Effector CD4-positive, alpha-beta T cell (primary cell): ENCODE results near the gene C12orf42.

ENCODE experiments used
- DNase-seq: peaks from one replicate; pipeline ENCODE4 v3.0.0-alpha.2; 2020

C12orf42 gene

GRCh38 chr12:103423516-103423910 lies 72.3 kb downstream of the C12orf42 start:
- no peak for DNase-seq

GRCh38 chr12:103422746-103423515 lies 72.8 kb downstream of the C12orf42 start:
- no peak for DNase-seq

GRCh38 chr12:103422328-103422727 lies 73.4 kb downstream of the C12orf42 start:
- no peak for DNase-seq

GRCh38 chr12:103421402-103421801 lies 74.4 kb downstream of the C12orf42 start:
- DNase-seq, result no peak

GRCh38 chr12:103415681-103416080 lies 80.1 kb downstream of the C12orf42 start:
- DNase-seq, result no peak

GRCh38 chr12:103401421-103401820 lies 94.3 kb downstream of the C12orf42 start:
- DNase-seq, result no peak

- DNase-seq, result no peak
These were observed 95.8 kb downstream of the C12orf42 start for GRCh38 chr12:103399986-103400385.

- no peak for DNase-seq
These were observed 98.2 kb downstream of the C12orf42 start for GRCh38 chr12:103397536-103397935.

GRCh38 chr12:103392722-103393121 lies 103.0 kb downstream of the C12orf42 start:
- DNase-seq, result no peak

GRCh38 chr12:103391103-103391502 lies 104.7 kb downstream of the C12orf42 start:
- DNase-seq, result no peak

- DNase-seq, result no peak
These were observed 108.4 kb downstream of the C12orf42 start for GRCh38 chr12:103387385-103387784.

- no peak for DNase-seq
These were observed 109.3 kb downstream of the C12orf42 start for GRCh38 chr12:103386451-103386850.

- no peak for DNase-seq
These were observed 112.9 kb downstream of the C12orf42 start for GRCh38 chr12:103382736-103383346.

GRCh38 chr12:103382119-103382518 lies 113.6 kb downstream of the C12orf42 start:
- no peak for DNase-seq

GRCh38 chr12:103379670-103380069 lies 116.1 kb downstream of the C12orf42 start:
- no peak for DNase-seq

GRCh38 chr12:103373088-103373523 lies 122.7 kb downstream of the C12orf42 start:
- no peak for DNase-seq

- DNase-seq, result no peak
These were observed 125.8 kb downstream of the C12orf42 start for GRCh38 chr12:103369929-103370328.

GRCh38 chr12:103368167-103368566 lies 127.6 kb downstream of the C12orf42 start:
- DNase-seq, result no peak

GRCh38 chr12:103354403-103354802 lies 141.4 kb downstream of the C12orf42 start:
- no peak for DNase-seq

- DNase-seq, result no peak
These were observed 141.9 kb downstream of the C12orf42 start for GRCh38 chr12:103353913-103354312.

- no peak for DNase-seq
These were observed 145.7 kb downstream of the C12orf42 start for GRCh38 chr12:103350116-103350515.

GRCh38 chr12:103348935-103349334 lies 146.8 kb downstream of the C12orf42 start:
- no peak for DNase-seq

GRCh38 chr12:103336940-103337339 lies 158.8 kb downstream of the C12orf42 start:
- no peak for DNase-seq

GRCh38 chr12:103334466-103334865 lies 161.3 kb downstream of the C12orf42 start:
- DNase-seq, result no peak
